HAP-1 (cell line): ENCODE measurements around the gene SLC30A9.

Experiments used
- DNase-seq, 2 experiments: peaks; one replicate each; pipeline ENCODE4 v3.0.0-alpha.2; 2016 to 2020; ENCODE audit warnings: low spot score in 2 of 2
- H3K27me3 ChIP-seq: fragments of 250-450 bp; sonication (Bioruptor Pico); 2 replicates; pipeline ENCODE4 v1.5.1; 2020; ENCODE audit warnings: low read depth, mild to moderate bottlenecking, moderate library complexity
- H3K36me3 ChIP-seq: fragments of 250-450 bp; sonication (Bioruptor Pico); replicated peaks from 2 replicates; pipeline ENCODE4 v1.5.1; 2020; ENCODE audit warnings: mild to moderate bottlenecking
- H3K4me1 ChIP-seq: fragments of 250-450 bp; sonication (Bioruptor Pico); 2 replicates; pipeline ENCODE4 v1.5.1; 2020; ENCODE audit warnings: mild to moderate bottlenecking
- H3K4me3 ChIP-seq: fragments of 250-450 bp; sonication (Bioruptor Pico); 2 replicates; pipeline ENCODE4 v1.5.1; 2020; ENCODE audit warnings: mild to moderate bottlenecking, moderate library complexity
- H3K9me3 ChIP-seq: fragments of 250-450 bp; sonication (Bioruptor Pico); 2 replicates; pipeline ENCODE4 v1.5.1; 2020; ENCODE audit warnings: mild to moderate bottlenecking, moderate library complexity
- in situ Hi-C: fragments of 300-500 bp; cut with MboI; formaldehyde crosslinking; loops from 3 replicates; pipeline ENCODE4 v1.14.3; 2020; ENCODE audit warnings: low sequenced_read_pairs, inconsistent platforms, mixed read lengths

SLC30A9 gene

DNA sequence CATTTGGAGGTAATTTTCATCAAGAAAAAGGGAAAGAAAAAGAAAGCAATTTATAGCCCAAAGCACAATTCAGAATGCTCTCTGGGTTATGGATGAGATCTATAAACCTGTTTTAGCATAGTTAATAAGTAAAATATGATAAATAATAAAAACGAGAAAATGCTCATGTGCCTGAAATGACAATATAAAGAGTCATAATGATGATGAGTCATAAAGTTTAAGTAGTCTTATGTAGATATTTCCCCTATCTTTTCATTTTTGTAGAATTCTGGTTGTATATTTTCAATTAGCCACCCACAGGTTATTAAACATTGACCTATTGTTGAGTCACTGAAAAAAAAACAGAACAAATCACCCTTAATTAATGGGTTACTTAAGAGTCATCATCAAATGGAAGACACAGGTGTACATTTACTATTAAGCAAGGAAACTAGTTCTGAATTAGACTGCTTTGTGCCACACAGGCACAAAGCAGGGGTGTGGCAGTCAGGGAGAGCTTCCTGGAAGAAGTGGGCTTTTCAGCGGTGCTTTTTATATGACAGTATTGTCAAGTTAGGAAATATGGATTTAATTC lies 132.8 kb downstream of the SLC30A9 start:
- Histone ChIP-seq H3K27me3 (no peaks in the 10 kb centered on the region), H3K4me1 (peaks cover 9% of the 10 kb centered on the region; the same call in 1 of the 2 replicates), H3K4me3 (no peak overlapping the region), H3K36me3 (peaks cover 39% of the 10 kb centered on the region), H3K9me3 (no peaks in the 10 kb centered on the region)
- no peak for DNase-seq
- in situ Hi-C loops = no loop called here

DNA sequence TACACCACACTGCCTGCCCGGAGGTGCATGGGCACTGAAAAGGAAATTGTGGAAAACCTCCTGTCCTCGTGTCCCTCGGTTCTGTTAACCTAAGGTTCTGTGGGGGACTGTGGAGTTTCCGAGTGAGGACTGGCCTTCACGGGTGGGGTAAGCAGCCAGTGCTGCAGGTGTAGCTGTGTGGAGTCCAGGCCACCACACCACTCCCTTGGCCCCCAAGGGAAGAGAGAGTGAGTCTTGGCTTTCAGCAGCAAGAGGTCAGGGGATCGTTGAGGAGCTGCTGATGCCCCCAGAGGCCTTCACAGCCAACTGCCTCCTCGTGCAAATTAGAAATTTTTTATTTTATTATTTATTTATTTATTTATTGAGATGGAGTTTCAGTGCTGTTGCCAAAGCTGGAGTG lies 141.8 kb downstream of the SLC30A9 start:
- no peaks in the 10 kb centered on the region for H3K27me3 ChIP-seq
- no peak overlapping the region for H3K4me3 ChIP-seq
- no peaks in the 10 kb centered on the region for H3K9me3 ChIP-seq
- in situ Hi-C loops = no loop called here
- peaks cover 7% of the 10 kb centered on the region for H3K36me3 ChIP-seq
- DNase-seq = no peak
- H3K4me1 ChIP-seq = peaks cover 5% of the 10 kb centered on the region

DNA sequence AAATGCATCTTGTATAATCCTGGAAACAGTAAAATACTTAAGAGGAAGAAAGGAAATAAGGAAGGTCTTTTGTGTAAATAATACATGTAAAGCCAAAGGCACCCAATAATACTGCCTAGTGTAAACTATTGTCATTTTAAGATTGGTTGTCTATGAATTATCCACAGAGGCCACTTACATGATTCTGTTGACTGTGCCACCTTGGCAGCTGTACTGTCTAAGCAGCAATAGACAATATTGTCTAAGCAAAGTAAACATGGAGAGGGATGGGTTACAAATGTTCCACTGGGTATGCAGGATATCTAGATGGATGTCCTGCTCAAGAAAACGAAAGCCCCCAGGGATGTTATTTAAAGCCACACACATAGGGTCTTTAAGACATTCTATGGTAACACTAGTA lies 142.7 kb downstream of the SLC30A9 start:
- in situ Hi-C loops = no loop called here
- Histone ChIP-seq H3K27me3 (no peaks in the 10 kb centered on the region), H3K36me3 (peaks cover 10% of the 10 kb centered on the region), H3K9me3 (no peaks in the 10 kb centered on the region), H3K4me1 (peaks cover 9% of the 10 kb centered on the region), H3K4me3 (no peak overlapping the region)
- no peak for DNase-seq

DNA sequence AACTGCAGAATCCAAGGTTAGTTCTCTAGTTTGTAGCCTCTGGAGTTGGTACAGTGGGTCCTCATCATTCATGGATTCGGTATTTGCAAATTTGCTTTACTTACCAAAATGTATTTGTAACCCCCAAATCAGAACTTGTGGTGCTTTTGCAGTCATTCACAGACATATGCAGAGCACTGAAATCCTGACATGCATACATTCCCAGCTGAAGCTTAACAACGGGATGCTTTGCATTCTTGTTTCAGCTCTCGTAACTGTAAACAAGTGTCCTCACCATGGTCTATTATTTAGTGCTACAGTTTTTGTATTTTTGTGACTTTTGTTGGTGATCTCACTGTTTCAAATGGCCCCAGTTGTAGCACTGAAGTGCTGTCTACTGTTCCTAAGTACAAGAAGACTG lies 146.0 kb downstream of the SLC30A9 start:
- in situ Hi-C loops = no loop called here
- H3K27me3 ChIP-seq = no peaks in the 10 kb centered on the region
- H3K9me3 ChIP-seq = no peaks in the 10 kb centered on the region
- DNase-seq = no peak
- H3K36me3 ChIP-seq = peaks cover 33% of the 10 kb centered on the region
- H3K4me3 ChIP-seq = no peak overlapping the region
- peaks cover 9% of the 10 kb centered on the region for H3K4me1 ChIP-seq
